ENCODE data around the gene HPD.

Gene HPD

DNA sequence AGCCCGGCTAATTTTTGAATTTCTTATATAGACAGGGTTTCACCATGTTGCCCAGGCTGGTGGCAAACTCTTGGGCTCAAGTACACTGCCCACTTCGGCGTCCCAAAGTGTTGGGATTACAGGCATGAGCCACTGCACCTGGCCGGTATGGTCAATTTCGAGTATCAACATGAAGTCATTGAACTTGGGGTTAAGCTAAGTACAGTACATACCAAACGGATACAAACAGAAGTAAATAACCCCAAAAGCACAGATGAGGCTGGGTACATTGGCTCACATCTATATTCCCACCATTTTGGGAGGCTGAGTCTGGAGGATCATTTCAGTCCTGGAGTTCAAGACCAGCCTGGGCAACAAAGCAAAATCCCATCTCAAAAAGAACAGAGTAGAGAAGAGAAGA is 16.9 kb upstream of the HPD start:
- H2AFZ ChIP-seq (ENCODE audit: low read length) = no peak overlapping the region
- H3F3A ChIP-seq (ENCODE audit: insufficient read depth, low read length) = no peaks in the 10 kb centered on the region
- H3K9me3 ChIP-seq (replicated peaks; ENCODE audit: insufficient read depth, low read length) = no peaks in the 10 kb centered on the region
- no peaks in the 10 kb centered on the region for H3K36me3 ChIP-seq (replicated peaks; ENCODE audit: insufficient read depth, low read length)
- no peak for DNase-seq
- no peaks in the 10 kb centered on the region for H3K79me2 ChIP-seq (ENCODE audit: low read length)
- H3K9ac ChIP-seq (ENCODE audit: low read length) = no peak overlapping the region
- H3K4me2 ChIP-seq (ENCODE audit: low read depth, low read length) = no peak overlapping the region
- no peaks in the 10 kb centered on the region for H4K20me1 ChIP-seq (ENCODE audit: insufficient read depth, low read length)
- no peak overlapping the region for H3K27ac ChIP-seq (ENCODE audit: low read length)
- TF ChIP-seq EZH2 (optimal IDR thresholded peaks at IDR 0.05; ENCODE audit: low read depth, low read length) (no peak), EZH2phosphoT487 (IDR thresholded peaks at IDR 0.05; ENCODE audit: low read length) (no peak), CTCF (IDR thresholded peaks at IDR 0.05; ENCODE audit: low read length) (no peak)
- H3K27me3 ChIP-seq (replicated peaks; ENCODE audit: insufficient read depth, low read length) = no peaks in the 10 kb centered on the region
- H3K9me2 ChIP-seq (replicated peaks; ENCODE audit: insufficient read depth, low read length) = no peaks in the 10 kb centered on the region
- H3K4me1 ChIP-seq (ENCODE audit: low read length) = no peaks in the 10 kb centered on the region
- H3K4me3 ChIP-seq (ENCODE audit: low read length) = no peak overlapping the region

- DNase-seq = no peak
- Histone ChIP-seq H2AFZ (ENCODE audit: low read length) (no peak overlapping the region), H4K20me1 (ENCODE audit: insufficient read depth, low read length) (no peaks in the 10 kb centered on the region), H3K36me3 (replicated peaks; ENCODE audit: insufficient read depth, low read length) (no peaks in the 10 kb centered on the region), H3K9me2 (replicated peaks; ENCODE audit: insufficient read depth, low read length) (no peaks in the 10 kb centered on the region), H3K9ac (ENCODE audit: low read length) (no peak overlapping the region), H3F3A (ENCODE audit: insufficient read depth, low read length) (no peaks in the 10 kb centered on the region), H3K4me1 (ENCODE audit: low read length) (no peaks in the 10 kb centered on the region), H3K4me3 (ENCODE audit: low read length) (no peak overlapping the region), H3K27ac (ENCODE audit: low read length) (no peak overlapping the region), H3K4me2 (ENCODE audit: low read depth, low read length) (no peak overlapping the region), H3K9me3 (replicated peaks; ENCODE audit: insufficient read depth, low read length) (no peaks in the 10 kb centered on the region), H3K79me2 (ENCODE audit: low read length) (no peaks in the 10 kb centered on the region), H3K27me3 (replicated peaks; ENCODE audit: insufficient read depth, low read length) (no peaks in the 10 kb centered on the region)
- no peak for TF ChIP-seq EZH2phosphoT487 (IDR thresholded peaks at IDR 0.05; ENCODE audit: low read length)
- TF ChIP-seq CTCF (IDR thresholded peaks at IDR 0.05; ENCODE audit: low read length) = no peak
- no peak for TF ChIP-seq EZH2 (optimal IDR thresholded peaks at IDR 0.05; ENCODE audit: low read depth, low read length)
Observed at GRCh38 chr12:121874071-121874470, 15.4 kb upstream of the HPD start.

- TF ChIP-seq CTCF (IDR thresholded peaks at IDR 0.05; ENCODE audit: low read length) = no peak
- no peak for TF ChIP-seq EZH2phosphoT487 (IDR thresholded peaks at IDR 0.05; ENCODE audit: low read length)
- TF ChIP-seq EZH2 (optimal IDR thresholded peaks at IDR 0.05; ENCODE audit: low read depth, low read length) = no peak
- H4K20me1 ChIP-seq (ENCODE audit: insufficient read depth, low read length) = no peaks in the 10 kb centered on the region
- H3K27me3 ChIP-seq (replicated peaks; ENCODE audit: insufficient read depth, low read length) = no peaks in the 10 kb centered on the region
- no peak overlapping the region for H2AFZ ChIP-seq (ENCODE audit: low read length)
- no peak overlapping the region for H3K4me2 ChIP-seq (ENCODE audit: low read depth, low read length)
- no peaks in the 10 kb centered on the region for H3K4me1 ChIP-seq (ENCODE audit: low read length)
- H3F3A ChIP-seq (ENCODE audit: insufficient read depth, low read length) = no peaks in the 10 kb centered on the region
- no peaks in the 10 kb centered on the region for H3K9me3 ChIP-seq (replicated peaks; ENCODE audit: insufficient read depth, low read length)
- no peak overlapping the region for H3K27ac ChIP-seq (ENCODE audit: low read length)
- no peak overlapping the region for H3K9ac ChIP-seq (ENCODE audit: low read length)
- H3K36me3 ChIP-seq (replicated peaks; ENCODE audit: insufficient read depth, low read length) = no peaks in the 10 kb centered on the region
- no peaks in the 10 kb centered on the region for H3K79me2 ChIP-seq (ENCODE audit: low read length)
- no peak for DNase-seq
- no peaks in the 10 kb centered on the region for H3K9me2 ChIP-seq (replicated peaks; ENCODE audit: insufficient read depth, low read length)
- no peak overlapping the region for H3K4me3 ChIP-seq (ENCODE audit: low read length)
Observed at GRCh38 chr12:121873216-121873569, 14.5 kb upstream of the HPD start.
